ENCODE data around the gene BUD31.

Gene BUD31

GRCh38 chr7:99451936-99452335, 43.2 kb downstream of the BUD31 start:
- no peaks in the 10 kb centered on the region for H3K4me1 ChIP-seq (ENCODE audit: control insufficient read depth, low read length)
- peaks cover 97% of the 10 kb centered on the region for H3K36me3 ChIP-seq (ENCODE audit: control insufficient read depth, low read length)
- peaks cover 13% of the 10 kb centered on the region for H3K79me2 ChIP-seq (ENCODE audit: control insufficient read depth, low read length)
- no peaks in the 10 kb centered on the region for H3K9me3 ChIP-seq (ENCODE audit: control insufficient read depth, insufficient read depth, low read length)
- TF ChIP-seq CTCF (IDR thresholded peaks at IDR 0.05; ENCODE audit: low read depth, low read length, poor library complexity, severe bottlenecking): no peak
- no peak for TF ChIP-seq EZH2phosphoT487 (IDR thresholded peaks at IDR 0.05; ENCODE audit: borderline replicate concordance, low read length)
- no peak overlapping the region for H3K4me2 ChIP-seq (ENCODE audit: low read length)
- no peaks in the 10 kb centered on the region for H4K20me1 ChIP-seq (ENCODE audit: control insufficient read depth, insufficient read depth, low read depth, low read length)
- H3F3A ChIP-seq (ENCODE audit: control insufficient read depth, insufficient read depth): no peaks in the 10 kb centered on the region
- no peak overlapping the region for H3K4me3 ChIP-seq (ENCODE audit: low read length)
- no peak overlapping the region for H3K27ac ChIP-seq (ENCODE audit: low read depth, low read length)
- H3K27me3 ChIP-seq (ENCODE audit: control insufficient read depth, low read length): no peaks in the 10 kb centered on the region
- H3K9me2 ChIP-seq (replicated peaks; ENCODE audit: control insufficient read depth, low read length): no peaks in the 10 kb centered on the region

- Histone ChIP-seq H3K4me3 (ENCODE audit: low read length) (no peak overlapping the region), H4K20me1 (ENCODE audit: control insufficient read depth, insufficient read depth, low read depth, low read length) (no peaks in the 10 kb centered on the region), H3K27ac (ENCODE audit: low read depth, low read length) (no peak overlapping the region), H3K79me2 (ENCODE audit: control insufficient read depth, low read length) (peaks cover 17% of the 10 kb centered on the region), H3K27me3 (ENCODE audit: control insufficient read depth, low read length) (no peaks in the 10 kb centered on the region), H3K4me1 (ENCODE audit: control insufficient read depth, low read length) (no peaks in the 10 kb centered on the region), H3K36me3 (ENCODE audit: control insufficient read depth, low read length) (peaks cover 97% of the 10 kb centered on the region), H3K4me2 (ENCODE audit: low read length) (no peak overlapping the region), H3F3A (ENCODE audit: control insufficient read depth, insufficient read depth) (no peaks in the 10 kb centered on the region), H3K9me3 (ENCODE audit: control insufficient read depth, insufficient read depth, low read length) (no peaks in the 10 kb centered on the region), H3K9me2 (replicated peaks; ENCODE audit: control insufficient read depth, low read length) (no peaks in the 10 kb centered on the region)
- no peak for TF ChIP-seq EZH2phosphoT487 (IDR thresholded peaks at IDR 0.05; ENCODE audit: borderline replicate concordance, low read length)
- no peak for TF ChIP-seq CTCF (IDR thresholded peaks at IDR 0.05; ENCODE audit: low read depth, low read length, poor library complexity, severe bottlenecking)
Measured at GRCh38 chr7:99452541-99452940, 43.8 kb downstream of the BUD31 start.

- Histone ChIP-seq H4K20me1 (ENCODE audit: control insufficient read depth, insufficient read depth, low read depth, low read length) (no peaks in the 10 kb centered on the region), H3K4me3 (ENCODE audit: low read length) (no peak overlapping the region), H3K27ac (ENCODE audit: low read depth, low read length) (no peak overlapping the region), H3K4me1 (ENCODE audit: control insufficient read depth, low read length) (no peaks in the 10 kb centered on the region), H3K9me2 (replicated peaks; ENCODE audit: control insufficient read depth, low read length) (no peaks in the 10 kb centered on the region), H3K36me3 (ENCODE audit: control insufficient read depth, low read length) (peaks cover 97% of the 10 kb centered on the region), H3K79me2 (ENCODE audit: control insufficient read depth, low read length) (peaks cover 23% of the 10 kb centered on the region), H3K4me2 (ENCODE audit: low read length) (no peak overlapping the region), H3F3A (ENCODE audit: control insufficient read depth, insufficient read depth) (no peaks in the 10 kb centered on the region), H3K9me3 (ENCODE audit: control insufficient read depth, insufficient read depth, low read length) (no peaks in the 10 kb centered on the region), H3K27me3 (ENCODE audit: control insufficient read depth, low read length) (no peaks in the 10 kb centered on the region)
- no peak for TF ChIP-seq CTCF (IDR thresholded peaks at IDR 0.05; ENCODE audit: low read depth, low read length, poor library complexity, severe bottlenecking)
Measured at GRCh38 chr7:99453105-99453504, 44.3 kb downstream of the BUD31 start.

- H3F3A ChIP-seq (ENCODE audit: control insufficient read depth, insufficient read depth): peaks cover 13% of the 10 kb centered on the region
- peaks cover 48% of the 10 kb centered on the region for H3K79me2 ChIP-seq (ENCODE audit: control insufficient read depth, low read length)
- H3K36me3 ChIP-seq (ENCODE audit: control insufficient read depth, low read length): peaks cover 97% of the 10 kb centered on the region
- no peaks in the 10 kb centered on the region for H3K9me3 ChIP-seq (ENCODE audit: control insufficient read depth, insufficient read depth, low read length)
- H3K4me2 ChIP-seq (ENCODE audit: low read length): no peak overlapping the region
- no peaks in the 10 kb centered on the region for H3K9me2 ChIP-seq (replicated peaks; ENCODE audit: control insufficient read depth, low read length)
- H4K20me1 ChIP-seq (ENCODE audit: control insufficient read depth, insufficient read depth, low read depth, low read length): peaks cover 6% of the 10 kb centered on the region; the same call in 1 of the 2 replicates
- TF ChIP-seq CTCF (IDR thresholded peaks at IDR 0.05; ENCODE audit: low read depth, low read length, poor library complexity, severe bottlenecking) (no peak), EZH2phosphoT487 (IDR thresholded peaks at IDR 0.05; ENCODE audit: borderline replicate concordance, low read length) (no peak)
- H3K4me3 ChIP-seq (ENCODE audit: low read length): no peak overlapping the region
- no peak overlapping the region for H3K27ac ChIP-seq (ENCODE audit: low read depth, low read length)
- no peaks in the 10 kb centered on the region for H3K27me3 ChIP-seq (ENCODE audit: control insufficient read depth, low read length)
- H3K4me1 ChIP-seq (ENCODE audit: control insufficient read depth, low read length): peaks cover 2% of the 10 kb centered on the region
Measured at GRCh38 chr7:99455874-99456273, 47.1 kb downstream of the BUD31 start.
